Endothelial cell of umbilical vein (primary cell): Measurements from ENCODE around the gene PDS5B. TPM values are rescaled to one million over a fixed set of nuclear protein-coding genes. Genes with fewer than 3 reads are reported as not detected.

Experiments
- BruUV-seq: library from RNA; stranded (reverse); fragments of 400-500 nt; replicated peaks from 2 replicates; lab custom pipeline; 2021; lab: Mats Ljungman, UMichigan
- CTCF ChIA-PET: fragments of 300-600, 350-600 bp; sonication (Branson Sonifier 250); formaldehyde crosslinking; loops from one replicate; lab custom pipeline; 2021; ENCODE audit warnings: antibody characterized with exemption, inconsistent platforms; lab: Charles Lee
- POLR2A ChIA-PET: fragments of 300-600, 350-600 bp; sonication (Branson Sonifier 250); formaldehyde crosslinking; loops from one replicate; lab custom pipeline; 2021; ENCODE audit warnings: antibody characterized with exemption, inconsistent platforms; lab: Charles Lee
- DNase-seq: peaks from one replicate; pipeline ENCODE4 v3.0.0-alpha.2; 2011; ENCODE audit warnings: low read depth, low spot score
- FAIRE-seq: peaks from 2 replicates; lab custom pipeline; 2011; peaks lifted over from hg19 to GRCh38; lab: Jason Lieb, UNC
- H2AFZ ChIP-seq: 2 replicates; pipeline ENCODE4 v1.6.0; 2012; ENCODE audit warnings: low read depth, low read length, control low read depth, inconsistent platforms
- H3K27ac ChIP-seq: 2 replicates; pipeline ENCODE4 v1.5.1; 2011; ENCODE audit warnings: low read depth, mild to moderate bottlenecking, control low read depth, low read length, moderate library complexity; ENCODE audit not compliant: insufficient read depth
- H3K27me3 ChIP-seq, 2 experiments: 2 replicates each; pipeline versions ENCODE4 v1.6.0 to v1.6.1; 2011; ENCODE audit warnings: low read length in 2 of 2, mixed read lengths in 1 of 2; ENCODE audit not compliant: control insufficient read depth in 2 of 2, insufficient read depth in 2 of 2
- H3K36me3 ChIP-seq, 2 experiments: 2 replicates in 1 of 2; 3 replicates in 1 of 2; pipeline ENCODE4 v1.5.1; 2011; ENCODE audit warnings: low read length in 2 of 2, mild to moderate bottlenecking in 1 of 2, moderate library complexity in 1 of 2; ENCODE audit not compliant: control insufficient read depth in 2 of 2, insufficient read depth in 2 of 2; ENCODE audit errors: extremely low read depth in 1 of 2
- H3K4me1 ChIP-seq: 3 replicates; pipeline ENCODE4 v1.5.1; 2011; ENCODE audit warnings: mild to moderate bottlenecking, low read length; ENCODE audit not compliant: control insufficient read depth, insufficient read depth; ENCODE audit errors: extremely low read depth
- H3K4me2 ChIP-seq: 2 replicates; pipeline ENCODE4 v1.6.1; 2011; ENCODE audit warnings: low read length, control low read depth, mixed read lengths; ENCODE audit not compliant: insufficient read depth
- H3K4me3 ChIP-seq, 3 experiments: fragments of 200-600 bp in 1 of 3; sonication (generic), shearing (Covaris generic) in 1 of 3; replicated peaks in 1 of 3; 2 replicates each; pipeline ENCODE4 v1.5.1; 2011 to 2016; ENCODE audit warnings: control low read depth in 3 of 3, low read length in 3 of 3, mild to moderate bottlenecking in 2 of 3, inconsistent platforms in 1 of 3, low read depth in 1 of 3, moderate library complexity in 1 of 3; ENCODE audit not compliant: insufficient read depth in 1 of 3
- H3K79me2 ChIP-seq: 2 replicates; pipeline ENCODE4 v1.6.0; 2012; ENCODE audit warnings: low read length, inconsistent platforms; ENCODE audit not compliant: control insufficient read depth, insufficient read depth
- H3K9ac ChIP-seq: replicated peaks from 2 replicates; pipeline ENCODE3; 2011; ENCODE audit warnings: low read length, control low read depth; ENCODE audit not compliant: insufficient read depth; ENCODE audit errors: extremely low read depth
- H3K9me1 ChIP-seq: replicated peaks from 3 replicates; pipeline ENCODE4 v1.6.0; 2011; ENCODE audit warnings: mild to moderate bottlenecking, low read length; ENCODE audit not compliant: control insufficient read depth, insufficient read depth; ENCODE audit errors: extremely low read depth
- H3K9me3 ChIP-seq: replicated peaks from 2 replicates; pipeline ENCODE4 v1.5.1; 2012; ENCODE audit warnings: low read length, inconsistent platforms; ENCODE audit not compliant: control insufficient read depth, insufficient read depth
- H4K20me1 ChIP-seq: replicated peaks from 2 replicates; pipeline ENCODE3; 2011; ENCODE audit warnings: mild to moderate bottlenecking, low read length; ENCODE audit not compliant: control insufficient read depth, insufficient read depth; ENCODE audit errors: extremely low read depth
- EZH2 ChIP-seq: IDR thresholded peaks from 2 replicates; pipeline ENCODE4 v1.6.1; 2012; ENCODE audit warnings: borderline replicate concordance, low read depth, mild to moderate bottlenecking, moderate library complexity, low read length, inconsistent platforms; ENCODE audit not compliant: severe bottlenecking
- FOS ChIP-seq: IDR thresholded peaks from 2 replicates; pipeline ENCODE4 v1.6.1; 2011; ENCODE audit warnings: mild to moderate bottlenecking, low read length, moderate library complexity, borderline replicate concordance; ENCODE audit not compliant: insufficient read depth
- GATA2 ChIP-seq: IDR thresholded peaks from 2 replicates; pipeline ENCODE4 v1.7.0; 2011; ENCODE audit warnings: low read depth, mild to moderate bottlenecking, moderate library complexity, mixed read lengths, low read length; ENCODE audit not compliant: insufficient read length, insufficient read depth
- JUN ChIP-seq: IDR thresholded peaks from 2 replicates; pipeline ENCODE4 v1.6.1; 2011; ENCODE audit warnings: borderline replicate concordance, low read depth; ENCODE audit not compliant: insufficient read length, insufficient read depth
- MYC ChIP-seq: IDR thresholded peaks from one replicate; pipeline ENCODE4 v1.6.1; 2011; ENCODE audit warnings: mild to moderate bottlenecking, low read depth, low read length
- POLR2A ChIP-seq: IDR thresholded peaks from 2 replicates; pipeline ENCODE4 v1.6.1; 2012; ENCODE audit warnings: low read depth, mild to moderate bottlenecking, control low read depth, low read length
- POLR2AphosphoS5 ChIP-seq: IDR thresholded peaks from 2 replicates; pipeline ENCODE4 v1.6.1; 2012; ENCODE audit warnings: low read depth, mild to moderate bottlenecking, control low read depth, low read length, moderate library complexity; ENCODE audit not compliant: insufficient read depth
- dilution Hi-C: fragments of 300-500 bp; cut with MboI; formaldehyde crosslinking; loops from one replicate; pipeline ENCODE4 v1.15.0; 2019; ENCODE audit warnings: low sequenced_read_pairs; ENCODE audit not compliant: extremely low pct_ligation_motif_present
- intact Hi-C: fragments of 100-400 bp; cut with micrococcal nuclease; formaldehyde crosslinking; loops from one replicate; pipeline ENCODE4 v1.10.0; 2022
- polyA plus RNA-seq, 4 experiments: library from polyadenylated mRNA; depleted of rRNA in 3 of 4; stranded (reverse) in 3 of 4; unstranded in 1 of 4; fragments of >200 nt; gene quantifications; 2 replicates each; pipeline versions ENCODE4 v1.2.1 to v1.2.3, GENCODE V29; 2011 to 2012; ENCODE audit warnings: missing spikeins in 1 of 4
- total RNA-seq: library from RNA; stranded (reverse); gene quantifications from 2 replicates; pipeline ENCODE4 v1.2.3, GENCODE V29; 2021
- TF ChIP-seq, protein P1 (sequence below): IDR thresholded peaks from 2 replicates; pipeline ENCODE4 v1.6.1; 2011; ENCODE audit not compliant: insufficient read depth, insufficient read length
- TF ChIP-seq, protein P2 (sequence below), 2 donors: IDR thresholded peaks; 1 replicate in 1 of 2; 2 replicates in 1 of 2; pipeline ENCODE4 v1.5.1; 2011; ENCODE audit warnings: low read length in 2 of 2, mild to moderate bottlenecking in 2 of 2, moderate library complexity in 2 of 2, control low read depth in 1 of 2, inconsistent platforms in 1 of 2, low read depth in 1 of 2; ENCODE audit not compliant: insufficient read depth in 1 of 2; ENCODE audit errors: extremely low read depth in 1 of 2

The PDS5B gene
- total and polyA plus RNA-seq, 2 donors (not counting 3 experiments of a cell fraction or from before 2014, with no cell fraction given), result 3.9 to 40.3 TPM

DNA sequence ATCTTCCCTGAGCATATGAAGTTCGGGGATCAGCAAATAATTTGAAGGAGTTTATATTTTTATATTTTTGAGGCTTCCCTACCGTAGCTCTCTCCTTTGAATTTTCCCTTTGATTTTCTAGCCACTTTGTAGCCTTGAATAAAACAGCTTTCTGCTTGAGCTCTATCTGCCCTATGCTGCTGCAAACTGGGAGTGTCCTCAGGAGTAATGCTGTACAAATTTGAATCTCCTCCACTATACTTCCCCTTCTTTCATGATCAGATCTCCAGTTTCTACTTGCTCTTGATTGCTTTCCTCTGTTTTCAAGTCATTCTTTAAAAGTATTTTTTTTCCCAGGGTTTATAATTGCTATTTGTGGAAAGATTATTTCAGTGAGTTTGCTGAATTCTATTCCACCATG is 14.6 kb downstream of the PDS5B start:
- DNase-seq, result no peak
- ChIA-PET CTCF (interaction anchor here (0.9 to 2.1 kb wide), 6 partner anchors 8 to 691 kb away, joined by 3 to 5 read pairs (median 4); partner anchors contain the start of gene PDS5B), POLR2A (no interaction called here)
- TF ChIP-seq JUN (no peak), FOS (no peak), MYC (no peak), POLR2AphosphoS5 (no peak), EZH2 (no peak), POLR2A (no peak), GATA2 (no peak)
- TF ChIP-seq, protein P1, sequence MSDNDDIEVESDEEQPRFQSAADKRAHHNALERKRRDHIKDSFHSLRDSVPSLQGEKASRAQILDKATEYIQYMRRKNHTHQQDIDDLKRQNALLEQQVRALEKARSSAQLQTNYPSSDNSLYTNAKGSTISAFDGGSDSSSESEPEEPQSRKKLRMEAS, result no peak
- TF ChIP-seq, protein P2, sequence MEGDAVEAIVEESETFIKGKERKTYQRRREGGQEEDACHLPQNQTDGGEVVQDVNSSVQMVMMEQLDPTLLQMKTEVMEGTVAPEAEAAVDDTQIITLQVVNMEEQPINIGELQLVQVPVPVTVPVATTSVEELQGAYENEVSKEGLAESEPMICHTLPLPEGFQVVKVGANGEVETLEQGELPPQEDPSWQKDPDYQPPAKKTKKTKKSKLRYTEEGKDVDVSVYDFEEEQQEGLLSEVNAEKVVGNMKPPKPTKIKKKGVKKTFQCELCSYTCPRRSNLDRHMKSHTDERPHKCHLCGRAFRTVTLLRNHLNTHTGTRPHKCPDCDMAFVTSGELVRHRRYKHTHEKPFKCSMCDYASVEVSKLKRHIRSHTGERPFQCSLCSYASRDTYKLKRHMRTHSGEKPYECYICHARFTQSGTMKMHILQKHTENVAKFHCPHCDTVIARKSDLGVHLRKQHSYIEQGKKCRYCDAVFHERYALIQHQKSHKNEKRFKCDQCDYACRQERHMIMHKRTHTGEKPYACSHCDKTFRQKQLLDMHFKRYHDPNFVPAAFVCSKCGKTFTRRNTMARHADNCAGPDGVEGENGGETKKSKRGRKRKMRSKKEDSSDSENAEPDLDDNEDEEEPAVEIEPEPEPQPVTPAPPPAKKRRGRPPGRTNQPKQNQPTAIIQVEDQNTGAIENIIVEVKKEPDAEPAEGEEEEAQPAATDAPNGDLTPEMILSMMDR (IDR thresholded peaks at IDR 0.05; ENCODE audit: extremely low read depth in 1 of 2, insufficient read depth in 1 of 2, low read depth in 1 of 2, low read length in 2 of 2), result no peak
- H2AFZ ChIP-seq, result no peak overlapping the region
- H3K9me3 ChIP-seq, result no peaks in the 10 kb centered on the region
- intact Hi-C loops (loop anchor here (1.0 kb wide), 1 partner anchor 11 kb away; no protein-coding TSS in a partner anchor), dilution Hi-C loops (no loop called here)
- BruUV-seq, result no TSS peak
- no peak overlapping the region for H3K4me3 ChIP-seq
- no peaks in the 10 kb centered on the region for H3K27me3 ChIP-seq
- H3K36me3 ChIP-seq, result no peaks in the 10 kb centered on the region
- no peak overlapping the region for H3K27ac ChIP-seq
- no peaks in the 10 kb centered on the region for H3K9me1 ChIP-seq
- no peaks in the 10 kb centered on the region for H3K4me1 ChIP-seq
- H4K20me1 ChIP-seq, result peaks cover 9% of the 10 kb centered on the region
- FAIRE-seq, result no peak
- H3K9ac ChIP-seq, result no peak overlapping the region
- H3K4me2 ChIP-seq, result no peak overlapping the region
- H3K79me2 ChIP-seq, result peaks cover 77% of the 10 kb centered on the region
